Glomerular visceral epithelial cell (primary cell): ENCODE results near the gene CTNNA3.

Experiments
- DNase-seq: peaks from one replicate; pipeline ENCODE4 v3.0.0-alpha.2; 2016; ENCODE audit errors: extremely low spot score

The CTNNA3 gene

DNA sequence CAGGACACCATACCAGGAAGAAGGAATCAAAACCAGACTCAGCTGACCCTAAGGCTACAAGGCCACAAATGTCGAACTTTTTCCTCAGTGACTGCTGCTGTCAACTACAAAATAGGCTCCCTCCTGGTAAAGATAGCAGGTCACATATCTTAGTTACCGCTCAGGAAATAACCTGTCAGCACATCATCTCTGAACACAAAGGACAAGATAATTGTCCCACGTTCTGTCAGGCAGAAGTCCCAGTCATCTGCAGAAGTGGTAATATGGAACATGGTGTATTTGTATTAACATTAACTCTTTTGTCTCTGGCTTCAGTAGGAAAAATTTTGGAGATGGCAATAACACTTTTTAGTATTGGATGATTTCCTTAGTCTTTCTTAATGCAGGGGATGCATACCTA lies 1400.4 kb downstream of the CTNNA3 start:
- no peak for DNase-seq

DNA sequence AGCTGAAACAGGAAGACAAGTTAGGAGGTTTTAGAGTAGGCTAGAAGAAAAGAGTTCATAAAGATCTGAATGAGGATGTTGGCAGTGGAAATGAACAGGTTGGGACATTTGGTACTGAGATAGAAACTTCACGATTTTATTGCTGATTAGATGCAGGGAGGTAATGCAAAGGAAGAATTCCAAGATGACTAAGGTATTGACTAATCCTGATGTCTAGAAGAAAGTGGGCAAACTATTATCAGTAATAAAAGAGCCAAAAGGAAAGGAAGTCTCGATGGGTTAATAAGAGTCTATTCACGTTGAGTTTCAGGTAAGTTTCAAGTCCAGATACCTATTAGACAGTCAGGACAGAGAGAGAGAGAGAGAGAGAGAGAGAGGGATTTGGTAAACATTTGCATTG lies 1401.5 kb downstream of the CTNNA3 start:
- no peak for DNase-seq

DNA sequence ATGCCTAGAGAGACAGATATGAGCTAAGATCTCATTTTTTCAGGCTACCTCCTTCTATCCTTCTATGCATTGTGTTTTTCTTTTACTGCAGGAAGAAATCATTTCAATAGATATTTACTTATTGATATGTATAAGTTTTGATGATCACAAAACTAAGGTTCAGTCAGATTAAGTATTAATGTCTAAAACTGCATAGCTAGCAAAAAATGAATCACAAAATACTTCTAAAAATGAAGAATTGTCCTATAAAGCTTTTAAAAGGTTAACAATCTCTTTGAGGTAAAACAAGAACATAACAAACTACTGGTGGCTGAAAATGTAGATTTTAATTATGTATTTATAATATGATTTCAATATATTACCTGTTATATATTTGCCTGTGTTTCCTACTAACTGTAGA lies 1403.1 kb downstream of the CTNNA3 start:
- DNase-seq, result no peak

DNA sequence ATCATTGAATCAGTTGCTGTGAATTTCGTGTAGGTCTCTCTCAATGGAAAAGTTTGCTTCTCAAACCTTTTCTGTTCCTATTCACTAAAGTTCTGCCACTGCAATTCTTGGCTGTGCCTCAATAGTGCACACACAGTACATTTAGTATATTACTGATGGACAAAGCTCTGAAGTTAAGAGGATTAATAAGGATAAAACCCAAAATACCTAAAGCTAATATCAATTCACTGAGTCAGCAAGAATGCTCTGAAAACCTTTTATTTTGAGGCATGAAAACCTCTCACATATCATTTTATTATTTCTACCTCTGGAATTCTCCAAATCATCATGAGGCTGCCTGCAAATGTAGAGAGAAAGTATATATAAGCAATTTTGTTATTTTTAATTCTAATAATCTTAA lies 1403.5 kb downstream of the CTNNA3 start:
- no peak for DNase-seq

DNA sequence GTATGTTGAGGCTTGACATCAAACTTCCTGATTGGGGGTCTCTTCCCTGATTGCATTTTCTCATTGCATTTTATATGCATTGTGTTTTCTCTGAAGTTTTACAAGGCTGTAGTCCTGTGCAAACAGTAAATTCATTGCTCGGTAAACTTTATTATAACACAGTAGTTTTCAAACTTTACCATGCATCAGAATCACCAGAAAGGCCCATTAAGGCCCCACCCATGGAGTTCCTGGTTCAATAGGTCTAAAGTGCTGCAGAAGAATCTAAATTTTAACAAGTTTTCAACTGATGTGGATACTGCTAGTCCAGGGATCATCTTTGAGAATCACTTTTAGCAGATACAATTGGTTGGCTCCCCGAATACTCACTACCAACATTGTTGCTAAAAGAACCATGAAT lies 1404.9 kb downstream of the CTNNA3 start:
- DNase-seq, result no peak

DNA sequence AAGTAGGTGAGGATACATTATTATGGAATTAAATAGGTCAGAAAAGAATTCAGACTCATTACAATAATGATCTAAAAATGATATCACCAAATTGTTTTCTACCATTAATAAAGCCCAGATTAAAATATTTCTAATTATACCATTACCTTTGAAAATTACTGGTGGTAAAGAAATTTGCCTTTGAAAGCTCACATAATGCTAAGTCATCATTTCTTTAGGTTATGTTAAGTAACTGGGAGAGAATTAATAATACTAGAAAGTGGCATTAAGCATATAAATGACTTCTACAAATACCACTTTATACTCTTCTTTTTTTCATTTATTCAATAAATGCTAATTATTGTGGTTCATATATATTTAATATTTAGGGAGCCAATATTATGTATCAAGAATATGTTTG lies 1411.4 kb downstream of the CTNNA3 start:
- DNase-seq, result no peak

DNA sequence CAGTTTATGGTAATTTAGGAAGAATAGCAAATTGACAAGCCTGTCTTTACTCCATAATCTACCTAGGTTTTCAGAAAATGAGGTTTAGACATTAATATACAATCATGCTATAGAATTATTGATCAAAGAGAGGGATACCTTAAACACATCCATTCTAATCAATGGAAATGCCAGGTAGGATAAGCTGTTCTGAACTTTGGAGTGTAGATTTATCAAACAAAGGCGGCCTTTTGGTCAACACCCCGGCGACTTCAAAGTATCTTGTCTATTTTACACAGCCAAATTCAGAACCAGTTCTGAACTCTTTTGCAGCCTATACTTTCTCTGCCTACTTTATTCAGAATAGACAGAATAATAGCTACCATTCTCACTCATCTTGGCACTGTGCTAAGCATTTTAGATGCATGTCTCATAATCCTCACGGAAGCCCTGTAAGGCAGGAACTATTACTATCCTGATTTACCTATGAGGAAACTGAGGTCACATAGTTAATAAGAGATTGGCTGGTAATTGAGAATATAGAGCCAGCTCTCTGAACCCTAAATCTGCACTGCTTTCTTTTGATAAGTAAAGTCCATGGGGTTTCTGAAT lies 1412.0 kb downstream of the CTNNA3 start:
- no peak for DNase-seq

DNA sequence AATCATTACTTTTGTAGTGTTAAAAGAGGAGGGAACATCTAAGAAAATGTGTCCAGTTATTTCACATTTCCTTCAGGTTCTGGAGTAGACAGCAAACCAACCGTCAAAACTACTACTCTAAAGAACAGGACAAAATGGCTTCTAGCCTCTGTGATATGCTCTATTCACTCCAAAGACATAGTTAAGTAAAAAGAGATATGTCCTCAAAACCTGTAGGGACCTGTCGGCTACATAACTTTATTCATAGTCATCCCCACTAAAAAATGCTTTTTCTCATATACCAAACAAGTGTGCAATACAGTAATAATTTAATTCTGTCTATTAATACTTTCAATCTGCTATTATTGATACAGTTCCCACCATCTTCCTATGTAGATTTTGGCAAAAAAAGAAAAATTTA lies 1412.9 kb downstream of the CTNNA3 start:
- DNase-seq, result no peak

DNA sequence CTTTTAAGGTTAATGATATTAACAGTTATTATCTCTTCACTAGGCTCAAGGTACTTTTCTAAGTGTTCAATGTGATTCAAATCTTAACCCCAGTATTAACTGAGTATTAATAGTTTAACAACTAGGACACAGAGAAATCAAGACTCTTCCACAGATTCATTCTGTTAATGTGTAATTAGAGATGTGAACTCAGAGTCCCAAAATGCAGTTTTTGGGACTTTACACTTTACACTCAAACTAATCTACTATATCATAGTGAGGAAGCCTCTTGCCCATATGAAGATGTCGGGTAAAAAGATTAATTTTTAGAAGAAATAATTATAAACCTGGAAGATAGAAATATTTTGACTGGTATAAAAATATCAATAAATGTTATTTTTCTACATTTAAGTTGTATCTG lies 1414.7 kb downstream of the CTNNA3 start:
- DNase-seq, result no peak

DNA sequence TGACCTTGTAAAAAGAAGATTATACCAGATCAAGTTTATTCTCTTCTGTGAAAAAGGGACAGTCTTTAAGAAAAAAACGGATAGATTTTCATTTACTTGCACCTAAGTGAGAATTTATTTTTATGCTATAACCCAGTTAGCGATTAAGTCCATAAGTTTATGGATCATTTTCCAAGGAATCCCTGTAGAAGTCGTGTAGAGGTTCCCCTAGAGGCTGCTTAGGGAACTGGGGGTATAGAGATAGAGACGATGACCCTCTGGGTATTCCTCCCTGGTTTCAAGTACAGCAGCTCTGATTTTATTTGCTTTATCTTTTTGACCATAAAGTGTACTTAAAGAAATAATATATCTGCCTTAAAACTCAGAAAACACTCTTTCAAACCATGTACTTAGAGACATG lies 1418.5 kb downstream of the CTNNA3 start:
- no peak for DNase-seq

DNA sequence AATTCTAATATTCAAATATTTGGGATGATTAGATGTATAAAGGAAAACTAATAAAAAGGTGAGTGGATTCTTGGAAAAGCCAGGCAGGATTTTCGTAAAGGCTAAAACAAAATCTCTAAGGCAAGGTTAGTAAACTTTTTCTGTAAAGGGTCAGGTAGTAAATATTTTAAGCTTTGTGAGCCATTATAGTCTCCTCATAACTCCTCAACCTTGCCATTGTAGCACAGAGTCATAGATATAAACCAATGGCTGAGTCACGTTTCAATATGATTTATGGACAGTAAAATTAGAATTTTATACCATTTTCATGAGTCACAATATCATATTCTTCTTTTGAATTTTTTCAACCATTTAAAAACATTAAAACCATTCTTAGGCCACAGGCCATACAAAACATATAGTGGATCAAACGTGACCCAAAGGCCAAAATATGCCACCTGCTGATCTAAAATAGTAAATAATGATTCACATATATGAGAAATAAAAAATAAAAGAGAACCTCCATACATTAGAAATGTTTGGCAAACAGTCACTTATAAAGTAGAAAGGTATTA lies 1422.0 kb downstream of the CTNNA3 start:
- no peak for DNase-seq

DNA sequence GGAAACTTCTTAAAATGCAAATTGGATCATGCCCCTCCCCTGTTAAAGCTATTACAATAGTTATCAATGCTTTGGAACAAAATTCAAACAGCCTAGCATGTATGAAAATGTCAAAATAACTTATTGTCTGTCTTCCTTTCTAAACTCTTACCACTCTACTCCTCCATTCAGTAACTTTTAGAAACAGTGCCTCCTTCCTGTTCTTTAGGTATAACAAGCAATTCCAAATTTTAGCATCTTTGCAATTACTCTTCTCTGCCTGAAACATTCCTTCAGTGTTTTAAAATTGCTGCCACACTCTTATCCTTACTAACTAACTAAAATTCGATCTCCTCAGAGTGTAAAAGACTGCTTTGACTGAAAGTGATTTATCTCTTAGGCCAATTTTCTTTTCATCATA lies 1430.6 kb downstream of the CTNNA3 start:
- no peak for DNase-seq

DNA sequence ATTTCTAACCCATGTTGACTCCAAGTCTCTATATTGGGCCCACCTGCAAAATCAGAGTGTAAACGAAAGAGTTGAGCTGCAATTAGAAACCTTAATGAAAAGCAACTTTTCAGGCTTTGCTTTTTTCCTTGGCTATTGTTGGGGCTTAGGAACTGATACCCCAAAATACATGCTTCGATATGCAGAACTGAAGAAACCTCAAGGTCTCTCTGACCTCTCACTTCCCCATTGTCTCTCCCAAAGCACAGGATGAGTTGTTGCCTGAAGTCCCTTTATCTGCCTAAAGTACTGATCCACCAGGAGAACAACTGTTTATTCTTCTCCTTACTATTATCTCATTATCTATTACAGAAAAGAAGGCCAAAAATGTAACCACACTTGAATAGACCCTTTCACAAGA lies 1436.2 kb downstream of the CTNNA3 start:
- DNase-seq, result no peak

DNA sequence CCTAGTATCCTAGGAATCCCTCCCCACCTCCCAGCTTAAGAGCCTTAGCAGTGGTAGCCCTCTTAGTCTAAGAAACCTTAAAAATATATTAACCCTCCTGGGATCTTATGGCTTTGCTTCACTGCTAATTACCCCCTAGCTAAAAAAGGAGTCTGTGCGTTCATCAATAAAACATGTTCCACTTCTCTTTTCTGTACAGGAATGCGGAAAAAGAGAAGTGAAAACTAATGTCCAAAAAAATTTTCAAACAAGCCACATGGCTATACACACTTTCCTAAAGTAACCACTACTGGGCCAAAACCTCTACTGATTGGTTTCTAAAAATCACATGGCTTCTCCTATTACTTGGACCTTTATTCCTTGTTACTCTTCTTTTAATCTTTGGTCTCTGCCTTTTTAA lies 1437.3 kb downstream of the CTNNA3 start:
- no peak for DNase-seq

DNA sequence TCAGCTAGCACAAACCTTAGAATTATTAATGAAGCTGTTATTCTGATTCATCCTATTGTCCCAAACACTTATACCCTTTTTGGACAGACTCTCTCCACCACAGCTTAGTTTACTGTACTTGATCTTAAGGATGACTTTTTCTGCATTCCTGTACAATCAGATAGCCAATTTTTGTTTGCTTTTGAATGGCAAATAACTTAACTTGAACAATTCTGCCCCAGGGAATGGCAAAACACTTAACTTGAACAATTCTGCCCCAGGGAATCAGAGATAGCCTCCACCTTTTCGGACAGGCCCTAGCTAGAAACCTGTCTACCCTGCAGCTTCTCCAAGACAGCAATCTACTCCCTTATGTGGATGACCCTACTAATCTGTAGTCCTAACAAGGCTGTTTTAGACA lies 1438.2 kb downstream of the CTNNA3 start:
- no peak for DNase-seq

DNA sequence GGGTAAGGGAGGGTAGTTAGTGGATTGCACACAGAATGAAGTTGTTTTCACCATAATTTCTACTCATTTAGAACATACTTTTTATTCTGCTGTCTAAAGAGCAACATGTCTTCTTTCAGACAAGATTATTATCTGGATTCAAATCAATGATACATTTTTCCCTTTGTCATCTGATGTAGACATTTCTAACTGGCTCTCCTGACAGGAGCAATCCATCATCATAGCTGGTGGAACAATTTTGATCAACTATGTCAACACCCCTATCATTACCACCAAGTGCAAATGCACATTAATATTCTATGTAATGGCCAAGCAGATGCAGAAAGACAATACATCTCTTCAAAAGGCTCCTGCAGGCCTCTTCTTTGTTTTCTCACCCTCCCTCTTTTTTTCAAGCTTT lies 1443.0 kb downstream of the CTNNA3 start:
- DNase-seq, result no peak

DNA sequence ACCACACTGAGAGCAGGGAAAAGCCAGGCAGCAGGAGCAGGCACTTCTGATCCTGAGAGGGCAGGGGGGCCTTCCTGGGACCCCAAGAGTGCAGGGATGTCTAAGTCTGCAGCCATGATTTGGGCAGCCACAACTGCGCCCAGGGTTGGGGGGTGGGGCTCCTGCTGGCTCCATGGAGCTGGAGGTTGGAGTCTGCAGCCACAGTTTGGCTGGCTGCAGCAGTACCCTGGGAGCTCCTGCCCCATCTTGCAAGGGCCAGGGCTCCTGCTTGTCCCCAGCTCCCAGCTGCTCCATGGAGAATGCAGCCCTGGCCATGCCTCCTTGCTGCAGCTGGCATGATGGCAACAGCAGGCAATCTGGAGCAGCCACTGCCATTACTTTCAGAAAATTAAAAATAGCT lies 1449.8 kb downstream of the CTNNA3 start:
- DNase-seq, result no peak

DNA sequence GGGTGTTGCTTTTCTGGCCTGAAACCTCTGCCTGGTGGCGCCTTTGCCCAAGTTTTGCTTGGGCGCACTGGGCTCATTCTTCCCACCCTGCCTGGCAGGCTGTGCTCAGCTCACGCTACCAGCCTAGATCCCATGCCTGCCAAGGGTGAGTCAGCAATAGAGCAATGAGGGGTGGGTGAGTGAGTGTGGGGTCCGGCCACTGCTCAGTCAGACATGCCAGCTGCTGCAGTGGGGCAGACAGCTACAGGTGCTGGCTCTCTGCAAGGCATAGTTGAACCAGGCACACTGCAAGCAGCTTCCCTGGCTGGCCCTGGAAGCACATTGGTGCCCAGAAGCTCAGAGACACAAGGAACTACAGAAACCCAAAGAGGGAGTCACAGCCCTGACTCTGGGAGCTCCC lies 1451.0 kb downstream of the CTNNA3 start:
- DNase-seq, result no peak

DNA sequence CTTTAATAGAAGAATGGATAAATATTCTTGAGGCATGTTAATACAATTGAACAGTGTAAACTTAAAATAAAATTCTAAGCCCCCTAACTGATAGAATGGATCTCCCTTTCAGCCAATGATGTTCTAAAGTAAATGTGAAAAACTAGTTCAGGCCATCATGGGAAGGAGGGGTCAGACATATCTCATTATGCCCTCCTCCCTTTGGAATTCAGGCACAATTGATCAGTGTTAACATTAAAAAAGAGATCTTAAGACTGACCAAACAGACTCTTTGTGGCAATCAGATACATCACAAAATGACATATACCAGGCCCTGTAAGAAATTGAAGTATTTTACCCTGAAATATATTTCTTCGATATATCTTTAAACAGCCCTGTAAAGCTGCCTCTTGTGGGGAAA lies 1453.1 kb downstream of the CTNNA3 start:
- no peak for DNase-seq

DNA sequence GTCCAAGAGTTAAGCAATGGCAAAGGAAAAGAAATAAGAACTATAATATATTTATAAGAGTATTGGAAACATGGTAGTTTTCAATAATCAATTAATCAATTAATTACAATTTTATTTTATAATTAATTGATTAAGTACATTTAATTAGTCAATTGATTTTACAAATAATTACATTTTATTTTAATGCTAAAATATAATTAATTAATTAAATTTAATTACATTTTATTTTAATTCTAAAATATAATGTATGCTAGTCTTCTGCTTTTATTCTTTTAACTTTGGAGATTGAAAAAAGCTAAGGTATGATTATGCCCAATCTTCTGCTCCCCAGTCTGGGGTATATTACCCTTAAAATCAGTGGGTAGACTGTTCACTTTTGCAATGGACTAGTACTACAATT lies 1456.9 kb downstream of the CTNNA3 start:
- DNase-seq, result no peak

DNA sequence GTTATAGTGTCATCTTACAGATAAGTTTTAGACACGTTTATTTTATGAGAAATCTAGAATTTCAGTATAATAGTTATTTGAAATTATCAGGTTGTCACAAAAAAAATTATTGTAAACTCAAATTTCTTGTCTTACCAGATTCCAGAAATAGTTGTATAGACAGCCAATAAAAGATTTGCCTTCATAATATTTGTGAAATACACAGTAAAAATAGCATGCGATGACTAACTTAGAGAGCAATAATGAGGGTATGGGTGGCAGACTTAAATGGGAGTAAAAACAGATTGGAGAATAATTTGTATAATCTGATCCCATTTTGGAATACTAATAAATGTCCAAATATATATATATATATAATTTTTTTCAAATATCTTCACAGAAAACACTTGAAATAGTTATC lies 1457.7 kb downstream of the CTNNA3 start:
- no peak for DNase-seq

DNA sequence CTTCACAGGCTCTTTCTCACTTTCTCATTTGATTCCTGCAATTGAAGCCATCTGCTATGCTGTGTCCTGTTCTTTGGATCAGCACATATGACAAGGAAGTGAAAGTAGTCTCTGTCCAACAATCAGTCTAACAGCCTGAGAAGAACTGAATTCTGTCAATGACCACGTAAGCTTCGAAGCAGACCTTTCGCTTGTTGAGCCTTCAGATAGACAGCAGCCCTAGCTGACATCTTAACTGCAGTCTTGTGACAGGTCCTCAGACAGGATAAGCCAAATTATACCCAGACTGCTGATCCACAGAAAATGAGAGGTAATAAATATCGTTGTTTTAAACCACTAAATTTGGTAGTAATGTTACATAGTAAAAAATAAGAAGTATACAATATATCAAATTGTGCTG lies 1461.1 kb downstream of the CTNNA3 start:
- no peak for DNase-seq

DNA sequence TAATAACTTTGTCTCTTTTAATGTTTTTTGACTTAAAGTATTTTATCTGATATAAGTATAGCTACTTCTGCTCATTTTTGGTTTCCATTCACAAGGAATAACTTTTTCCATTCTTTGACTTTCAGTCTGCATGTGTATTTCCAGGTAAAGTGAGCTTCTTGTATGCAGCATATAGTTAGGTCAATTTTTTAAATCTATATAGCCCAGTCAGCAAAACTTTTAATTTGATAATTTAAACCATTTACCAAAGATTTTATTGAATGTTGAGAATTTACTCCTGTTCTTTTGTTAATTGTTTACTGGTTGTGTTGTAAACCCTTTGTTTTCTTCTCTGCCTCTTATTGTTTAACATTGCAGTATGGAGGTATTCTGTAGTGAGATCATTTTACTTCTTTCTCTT lies 1467.1 kb downstream of the CTNNA3 start:
- no peak for DNase-seq

DNA sequence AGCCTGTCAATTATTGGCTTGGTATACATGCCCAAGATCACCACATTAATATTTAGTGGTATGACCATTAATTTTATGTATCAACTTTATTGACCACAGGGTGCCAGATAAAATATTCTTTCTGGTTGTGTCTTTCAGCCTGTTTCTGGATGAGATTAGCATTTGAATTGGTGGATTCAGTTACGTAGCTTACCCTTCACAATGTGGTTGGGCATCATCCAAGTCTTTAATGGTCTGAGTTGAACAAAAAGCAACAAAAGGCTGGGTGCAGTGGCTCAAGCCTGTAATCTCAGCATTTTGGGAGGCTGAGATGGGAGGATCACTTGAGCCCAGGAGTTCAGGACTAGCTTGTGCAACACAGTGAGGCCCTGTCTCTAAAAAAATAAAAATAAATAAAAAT lies 1472.3 kb downstream of the CTNNA3 start:
- no peak for DNase-seq
